HG02678 (cell line): ENCODE data around the gene RPS19.
"Not testable (repeated sequence)": the region's sequence is repeated elsewhere in the genome, so short reads cannot be mapped to it uniquely, and the experiment has no call there.

ENCODE experiments used
- ATAC-seq: cut with Tn5 transposase; IDR thresholded peaks from one replicate; pipeline ENCODE4 v1.9.1; 2021; ENCODE audit warnings: mild to moderate bottlenecking, moderate library complexity; ENCODE audit not compliant: unreplicated experiment

The RPS19 gene

DNA sequence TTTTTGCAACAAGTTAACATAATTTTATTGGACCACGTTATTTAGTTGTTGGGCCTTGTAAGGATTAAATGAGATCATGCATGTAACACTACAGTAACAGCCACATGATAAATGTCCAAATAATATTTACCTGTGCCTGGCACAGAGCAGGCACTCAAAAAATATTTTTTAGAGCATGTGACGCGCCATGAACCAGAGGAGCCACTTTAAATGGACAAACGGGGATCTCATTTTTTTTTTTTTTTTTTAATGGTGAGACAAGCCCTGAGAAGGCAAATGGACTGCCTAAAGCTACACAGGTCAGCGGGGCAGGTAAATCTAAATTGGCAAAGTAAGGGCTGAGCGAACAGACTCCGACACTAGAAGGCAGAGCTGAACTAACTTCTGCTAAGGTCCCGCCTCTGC, 840 bp upstream of the RPS19 start:
- no peak for ATAC-seq

DNA sequence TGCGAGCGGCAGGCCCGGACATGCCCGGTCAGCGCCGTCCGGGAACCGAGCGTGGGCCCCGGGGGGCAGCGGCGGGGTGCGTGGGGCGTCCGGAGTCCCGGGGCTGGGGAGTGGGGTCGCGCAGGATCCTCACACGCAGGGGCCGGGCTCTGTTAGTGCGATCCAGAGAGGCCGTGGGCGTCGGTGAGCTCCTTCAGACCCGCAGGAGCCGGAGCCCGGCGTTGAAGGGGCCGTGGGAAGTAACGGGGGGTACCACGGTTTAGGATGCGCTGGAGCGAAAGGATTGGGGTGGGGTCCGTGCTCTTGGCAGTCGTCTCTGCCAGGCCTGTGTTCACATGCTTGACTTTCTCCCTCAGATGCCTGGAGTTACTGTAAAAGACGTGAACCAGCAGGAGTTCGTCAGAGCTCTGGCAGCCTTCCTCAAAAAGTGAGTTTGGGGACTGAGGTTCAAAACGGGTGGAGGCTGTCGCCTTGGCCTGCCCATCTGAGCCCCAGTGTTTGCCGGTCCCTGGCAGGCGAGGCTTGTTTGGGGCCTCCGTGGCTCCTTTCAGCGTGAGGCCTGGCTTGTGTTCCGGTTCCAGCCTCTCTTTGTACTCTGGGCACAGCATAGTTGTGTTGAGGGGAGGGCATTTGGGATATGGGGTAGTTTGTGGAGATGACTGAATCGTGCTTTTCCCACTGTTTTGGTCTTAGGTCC, 512 bp downstream of the RPS19 start:
- ATAC-seq = no peak

DNA sequence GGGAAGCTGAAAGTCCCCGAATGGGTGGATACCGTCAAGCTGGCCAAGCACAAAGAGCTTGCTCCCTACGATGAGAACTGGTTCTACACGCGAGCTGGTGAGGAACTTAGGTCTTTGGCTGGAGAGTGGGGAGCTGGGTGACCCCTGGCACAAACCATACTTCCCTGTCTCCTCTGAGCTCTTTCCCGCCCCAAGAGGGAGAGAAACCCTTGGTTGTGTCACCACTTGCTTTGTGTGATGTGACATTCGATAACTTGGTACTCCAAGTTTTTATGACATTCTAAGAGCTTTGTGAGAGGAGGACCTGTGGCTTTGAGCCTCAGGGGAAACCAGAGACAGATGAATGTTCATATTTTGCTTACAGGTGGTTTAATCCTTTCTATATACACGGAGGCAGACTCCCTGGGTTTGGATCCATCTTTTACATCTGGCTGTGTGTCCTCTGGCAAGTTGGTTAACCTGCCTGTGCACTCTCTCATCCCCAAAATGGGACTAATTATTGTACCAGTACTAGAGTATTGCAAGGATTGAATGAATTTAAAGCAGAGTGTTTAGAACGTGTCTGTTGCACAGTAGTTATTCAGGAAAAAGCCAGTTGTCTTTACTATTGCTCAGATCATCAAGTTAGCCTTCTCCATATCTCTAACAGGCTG, 1.2 kb downstream of the RPS19 start:
- ATAC-seq = no peak

DNA sequence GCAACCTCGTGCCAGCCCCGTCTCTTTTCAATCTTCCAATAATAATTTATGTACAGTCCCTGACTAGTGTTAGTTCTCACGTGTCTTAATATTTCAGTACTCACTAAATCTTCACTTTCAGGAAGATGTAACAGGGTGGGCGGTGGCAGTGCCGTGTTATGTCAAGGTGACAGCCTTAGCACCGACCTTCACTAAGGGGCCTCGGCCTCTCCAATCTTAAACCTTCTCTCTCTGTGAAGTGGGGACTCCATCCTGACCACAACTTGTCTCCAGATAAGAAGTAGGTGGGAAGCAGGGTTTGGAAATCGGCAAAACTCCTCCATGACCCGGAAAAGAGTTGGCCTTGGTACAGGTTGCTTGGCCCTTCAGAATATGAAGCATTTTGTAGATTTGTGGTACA, 1.8 kb downstream of the RPS19 start:
- ATAC-seq = no peak

DNA sequence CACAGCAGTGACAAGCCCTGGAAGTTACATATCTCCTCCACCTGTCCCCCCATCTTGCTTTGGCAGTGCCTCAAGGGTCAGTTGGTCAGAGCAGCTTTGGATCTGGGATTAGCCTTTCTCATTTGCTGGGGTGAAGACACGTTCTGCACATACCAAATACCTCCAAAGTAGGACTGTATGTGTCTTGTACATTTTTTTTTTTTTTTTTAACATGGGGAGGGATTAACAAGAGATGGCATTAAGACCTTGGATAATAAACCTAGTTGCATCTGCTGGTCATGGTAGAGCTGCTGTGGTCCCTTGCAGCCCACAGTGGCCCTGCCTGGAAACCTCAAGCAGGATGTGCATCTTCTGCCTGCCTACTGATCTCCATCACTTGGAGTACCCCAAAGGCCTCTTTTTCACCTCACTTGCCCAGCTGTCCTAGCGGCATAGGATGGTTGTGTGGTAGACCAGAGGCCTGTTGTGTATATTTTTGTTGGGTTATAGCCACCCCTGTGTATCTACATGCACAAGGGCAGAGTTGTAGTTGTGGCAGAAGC, 2.5 kb downstream of the RPS19 start:
- ATAC-seq = no peak

DNA sequence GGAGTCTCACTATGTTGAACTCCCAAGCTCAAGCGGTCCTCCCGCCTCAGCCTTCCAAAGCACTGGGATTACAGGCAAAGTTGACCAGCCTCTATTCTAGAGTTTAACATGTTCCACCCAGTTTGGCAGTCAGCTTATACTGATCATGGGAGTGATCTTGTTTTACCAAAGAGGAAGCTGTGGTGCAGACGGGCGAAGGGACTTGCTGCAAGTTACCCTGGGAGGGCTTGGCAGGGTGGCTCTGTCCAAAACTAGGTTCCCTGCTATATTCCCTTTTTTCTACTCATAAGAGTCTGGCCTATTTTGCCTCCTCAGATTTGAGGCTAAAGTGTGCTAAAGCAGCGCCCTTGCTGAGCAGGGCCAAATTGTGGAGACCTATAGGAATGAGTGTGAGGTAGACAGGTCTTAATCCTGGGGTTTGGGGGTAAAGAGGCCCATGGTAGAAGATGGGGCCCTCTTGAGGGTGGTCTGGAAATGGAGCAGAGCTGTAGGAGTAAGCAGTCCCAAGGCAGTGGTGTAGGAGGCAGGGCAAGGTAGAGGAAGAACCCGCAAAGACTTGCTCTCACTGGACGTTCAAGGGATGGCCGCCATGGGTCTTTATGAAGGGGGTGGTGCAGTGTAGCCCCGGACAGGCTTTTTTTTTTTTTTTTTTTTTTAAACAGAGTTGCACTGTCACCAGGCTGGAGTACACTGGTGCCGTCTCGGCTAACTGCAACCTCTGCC, 3.3 kb downstream of the RPS19 start:
- no peak for ATAC-seq

DNA sequence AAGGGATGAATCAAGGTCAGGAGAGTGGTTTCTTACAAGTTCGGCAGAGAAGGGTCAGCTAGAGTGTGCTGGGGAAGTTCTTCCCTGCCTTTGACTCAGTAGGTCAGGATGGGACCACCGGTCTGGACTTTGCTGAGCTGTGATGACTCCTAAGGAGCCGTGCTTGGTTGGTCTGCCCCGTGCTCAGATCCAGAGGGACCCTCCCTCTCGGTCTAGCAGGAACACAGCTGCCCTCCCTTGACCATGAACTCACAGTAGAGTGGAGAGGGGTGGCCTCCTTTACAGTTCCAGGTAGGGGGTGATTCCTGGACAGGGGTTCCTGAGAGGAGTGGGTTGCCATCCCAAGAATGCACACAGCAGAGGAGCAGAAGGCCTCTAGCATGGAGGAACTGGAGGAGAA, 4.3 kb downstream of the RPS19 start:
- ATAC-seq = no peak

DNA sequence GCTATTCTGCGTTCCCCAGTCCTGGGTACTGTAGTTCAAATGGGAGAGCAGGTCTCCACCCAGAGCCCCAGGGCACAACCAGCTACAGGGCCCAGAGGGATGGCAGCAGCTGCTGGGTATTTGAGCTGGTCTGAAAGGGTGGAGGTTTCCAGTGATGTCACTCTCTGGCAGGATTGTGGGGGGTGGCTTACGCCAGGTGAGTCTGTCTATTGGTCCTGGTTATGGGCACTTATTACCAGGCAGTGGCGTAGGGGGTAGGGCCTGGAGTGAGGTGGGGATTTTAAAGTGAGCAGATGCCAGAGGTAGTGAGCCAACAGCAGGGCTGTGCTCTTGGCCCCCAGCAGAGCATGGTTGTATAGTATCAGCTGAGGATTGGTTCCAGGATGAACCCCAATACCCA, 6.2 kb downstream of the RPS19 start:
- no peak for ATAC-seq

DNA sequence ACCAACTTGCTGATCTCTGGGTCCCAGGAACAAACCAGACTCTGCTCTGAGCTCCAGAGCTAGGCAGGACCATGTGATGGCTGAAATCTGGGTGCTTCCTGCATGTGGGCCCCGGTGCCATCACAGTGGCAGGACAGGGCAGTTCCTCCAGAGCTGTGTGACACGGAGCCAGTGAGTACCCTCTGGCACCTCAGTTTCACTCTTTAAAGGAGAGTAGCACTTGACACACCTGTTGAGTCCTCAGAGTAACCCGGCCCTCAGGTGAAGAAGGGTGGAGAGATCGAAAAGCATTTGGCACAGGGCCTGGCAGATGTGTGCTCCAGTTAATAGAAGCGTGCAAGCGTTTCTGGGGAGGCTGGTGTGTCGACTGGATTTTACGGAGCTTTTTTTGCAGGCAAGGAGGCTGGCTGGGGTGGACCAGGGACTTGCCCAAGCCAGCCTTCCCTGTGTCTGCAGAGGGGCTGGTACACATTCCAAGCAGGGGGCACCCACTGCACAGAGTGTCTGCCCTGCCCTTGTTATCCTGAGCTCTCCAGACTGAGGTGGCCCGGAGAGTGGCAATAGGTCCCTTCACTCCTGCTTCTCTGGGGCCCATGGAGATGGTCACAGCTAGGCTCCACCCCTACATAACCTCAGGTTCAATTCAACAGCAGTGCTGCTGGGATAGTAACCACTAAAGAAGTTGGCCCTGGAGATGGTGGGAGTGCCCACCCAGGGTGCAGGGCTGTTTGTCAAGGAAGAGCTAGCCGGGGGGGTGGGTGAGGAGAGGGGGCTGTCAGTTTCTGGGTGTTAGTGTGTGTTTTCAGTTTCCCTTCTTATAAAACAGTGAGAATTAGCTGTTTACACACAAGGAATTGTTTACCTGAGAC, 8.3 kb downstream of the RPS19 start:
- ATAC-seq = no peak

DNA sequence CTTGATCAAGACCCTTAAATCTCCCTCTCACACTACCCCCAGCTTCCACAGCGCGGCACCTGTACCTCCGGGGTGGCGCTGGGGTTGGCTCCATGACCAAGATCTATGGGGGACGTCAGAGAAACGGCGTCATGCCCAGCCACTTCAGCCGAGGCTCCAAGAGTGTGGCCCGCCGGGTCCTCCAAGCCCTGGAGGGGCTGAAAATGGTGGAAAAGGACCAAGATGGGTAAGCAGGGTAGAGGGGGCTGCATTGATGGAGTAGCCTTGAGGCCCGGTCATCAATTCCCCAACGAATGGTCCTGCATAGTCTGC, 8.9 kb downstream of the RPS19 start:
- no peak for ATAC-seq

DNA sequence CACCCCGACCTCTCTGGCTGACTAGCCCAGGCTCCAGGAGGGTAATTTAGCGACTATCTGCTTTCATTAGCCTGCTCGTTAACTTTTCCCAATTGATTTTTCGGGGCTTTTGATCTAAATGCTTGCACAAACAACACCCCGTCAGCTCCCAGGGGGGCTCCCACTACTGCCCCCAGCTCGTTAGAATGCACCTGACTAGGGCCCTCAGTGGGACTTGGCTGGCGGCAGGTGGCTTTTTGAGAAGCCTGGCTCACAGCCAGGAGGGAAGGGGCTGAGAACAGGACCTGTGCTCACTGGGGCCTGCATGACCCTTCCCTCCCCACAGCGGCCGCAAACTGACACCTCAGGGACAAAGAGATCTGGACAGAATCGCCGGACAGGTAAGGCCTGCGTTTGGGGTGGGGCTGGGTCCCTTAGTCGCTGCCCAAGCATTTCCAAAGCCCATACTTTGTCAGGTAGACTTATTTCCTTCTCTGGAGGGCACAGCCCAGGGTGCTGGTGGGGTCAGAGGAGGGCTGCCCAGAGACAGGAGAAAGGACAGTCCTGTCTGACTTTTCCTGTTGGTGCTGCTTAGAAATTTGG, 9.4 kb downstream of the RPS19 start:
- no peak for ATAC-seq

DNA sequence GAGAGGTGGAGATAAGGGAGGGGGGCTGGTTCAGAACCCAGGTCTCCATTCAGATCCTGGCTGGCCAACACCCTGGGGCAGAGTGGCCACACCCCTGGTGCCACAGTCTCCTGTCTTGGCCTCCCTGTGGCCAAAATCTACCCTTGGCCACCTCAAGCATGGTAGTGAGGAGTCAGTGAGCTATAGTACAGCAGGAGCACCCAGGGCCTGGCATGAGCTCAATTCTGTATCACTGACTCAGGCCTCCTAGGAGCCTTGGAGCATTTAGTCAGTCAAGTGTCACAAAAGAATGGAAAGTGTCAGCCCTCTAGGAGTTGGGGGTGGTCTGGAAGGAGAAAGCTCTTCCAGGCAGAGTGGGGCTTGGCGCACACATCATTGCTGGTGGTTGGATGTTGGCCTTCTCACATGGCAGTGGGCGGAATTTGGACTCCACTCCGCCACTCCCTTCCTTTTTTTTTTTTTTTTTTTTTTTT, 10.4 kb downstream of the RPS19 start:
- ATAC-seq = no peak

DNA sequence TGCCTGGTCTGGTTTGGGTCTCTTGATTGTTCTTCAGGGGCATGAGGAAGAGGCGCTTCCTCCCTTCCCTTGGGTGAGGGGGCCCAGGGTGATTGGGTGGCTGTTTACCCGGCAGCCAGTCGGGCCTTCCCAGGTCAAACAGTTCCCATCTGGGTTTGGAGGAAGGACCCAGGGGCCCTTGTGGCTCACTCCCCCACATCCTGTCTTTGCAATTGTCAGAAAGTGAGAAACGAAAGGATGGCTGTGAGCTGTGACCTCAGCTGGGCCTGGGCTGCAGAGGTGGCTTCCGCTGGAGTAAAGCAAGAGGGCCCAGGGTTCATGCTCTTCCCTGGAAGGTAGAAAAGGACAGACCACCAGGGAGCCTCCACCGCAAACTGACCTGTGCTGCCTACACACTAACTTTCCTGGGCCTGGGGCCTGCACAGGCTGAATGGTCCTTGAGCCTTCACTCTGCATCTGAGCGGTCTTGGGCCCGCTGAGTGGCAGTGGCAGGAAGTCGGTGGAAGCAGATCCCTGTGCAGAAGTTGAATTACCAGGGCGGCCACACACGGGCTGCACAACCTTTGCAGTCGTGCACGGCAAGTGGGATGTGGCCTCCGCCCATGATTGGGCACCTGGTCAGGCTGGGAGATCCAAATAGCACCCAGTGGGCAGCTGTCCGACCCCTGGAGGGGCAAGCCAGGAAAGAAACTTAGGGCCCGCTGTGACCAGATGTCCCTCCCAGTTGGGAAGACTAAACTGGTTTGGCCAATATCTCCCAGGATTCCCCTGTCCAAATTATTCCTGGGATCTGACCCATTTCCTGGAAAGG, 11.7 kb downstream of the RPS19 start:
- ATAC-seq = peak; percentile 65

DNA sequence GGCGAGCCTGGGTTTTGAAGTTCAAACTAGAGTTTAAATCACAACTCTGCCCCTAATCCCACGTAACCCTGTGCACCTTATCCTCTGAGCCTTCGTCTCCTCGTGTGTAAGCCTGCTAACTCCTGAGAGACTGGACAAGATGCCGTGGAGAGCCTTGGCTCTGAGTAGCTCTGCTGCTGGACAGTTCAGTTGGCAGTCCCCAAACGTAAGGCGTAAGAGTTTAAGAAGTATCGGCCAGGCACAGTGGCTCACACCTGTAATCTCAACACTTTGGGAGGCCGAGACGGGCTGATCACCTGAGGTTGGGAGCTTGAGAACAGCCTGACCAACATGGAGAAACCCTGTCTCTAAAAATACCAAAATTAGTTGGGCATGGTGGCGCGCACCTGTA, 12.3 kb downstream of the RPS19 start:
- no peak for ATAC-seq

DNA sequence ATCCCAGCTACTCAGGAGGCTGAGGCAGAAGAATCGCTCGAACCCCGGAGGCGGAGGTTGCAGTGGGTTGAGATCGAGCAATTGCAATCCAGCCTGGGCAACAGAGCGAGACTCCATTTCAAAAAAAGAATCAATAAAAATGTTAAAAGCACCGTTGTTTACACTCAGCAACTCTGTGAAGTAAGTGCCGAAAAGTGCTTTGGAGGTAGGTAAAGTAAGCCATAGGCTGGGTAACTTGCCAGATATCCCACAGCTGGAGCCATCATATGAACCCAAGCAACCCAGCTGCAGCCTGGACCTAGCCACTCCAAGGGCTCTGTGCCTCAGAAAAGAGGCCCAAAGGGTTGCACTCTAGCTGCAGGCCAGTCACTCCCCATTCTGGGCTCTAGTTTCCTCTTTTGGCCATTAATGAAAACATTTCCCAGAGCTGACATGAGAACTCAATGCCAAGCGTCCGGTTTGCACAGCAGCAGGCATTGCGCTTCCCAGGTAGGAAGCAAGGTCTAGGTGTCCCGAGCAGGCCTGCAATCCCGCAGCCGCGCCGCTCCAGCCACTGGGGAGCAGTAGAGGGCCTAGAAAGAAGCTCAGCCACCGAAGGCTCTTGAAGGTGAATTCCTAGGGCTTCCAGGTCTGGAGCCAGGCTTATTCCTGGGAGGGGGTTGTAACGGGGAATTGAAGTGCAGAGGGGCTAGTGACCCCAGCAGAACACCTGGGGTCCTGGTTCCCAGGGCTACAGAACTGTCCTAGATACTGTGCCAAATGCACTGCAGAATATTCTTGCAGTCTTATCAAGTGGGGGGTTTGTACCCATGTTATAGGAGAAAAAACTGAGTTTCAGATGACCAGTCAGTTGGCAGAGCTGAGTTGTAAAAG, 13.0 kb downstream of the RPS19 start:
- no peak for ATAC-seq

DNA sequence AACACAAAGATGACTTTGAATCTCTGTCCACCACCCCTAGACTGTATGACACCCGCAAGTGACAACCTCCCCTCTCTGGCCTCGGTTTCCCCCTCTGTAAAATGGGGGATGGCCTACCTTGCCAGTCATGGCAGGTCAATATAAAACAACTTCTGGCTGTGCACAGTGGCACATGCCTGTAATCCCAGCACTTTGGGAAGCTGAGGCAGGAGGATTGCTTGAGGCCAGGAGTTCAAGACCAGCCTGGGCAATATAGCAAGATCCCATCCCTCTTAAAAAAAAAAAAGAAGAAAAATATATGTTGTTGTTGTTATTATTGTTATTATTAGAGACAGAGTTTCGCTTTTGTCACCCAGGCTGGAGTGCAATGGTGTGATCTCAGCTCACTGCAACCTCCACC, 15.9 kb downstream of the RPS19 start:
- ATAC-seq = not testable (repeated sequence)

DNA sequence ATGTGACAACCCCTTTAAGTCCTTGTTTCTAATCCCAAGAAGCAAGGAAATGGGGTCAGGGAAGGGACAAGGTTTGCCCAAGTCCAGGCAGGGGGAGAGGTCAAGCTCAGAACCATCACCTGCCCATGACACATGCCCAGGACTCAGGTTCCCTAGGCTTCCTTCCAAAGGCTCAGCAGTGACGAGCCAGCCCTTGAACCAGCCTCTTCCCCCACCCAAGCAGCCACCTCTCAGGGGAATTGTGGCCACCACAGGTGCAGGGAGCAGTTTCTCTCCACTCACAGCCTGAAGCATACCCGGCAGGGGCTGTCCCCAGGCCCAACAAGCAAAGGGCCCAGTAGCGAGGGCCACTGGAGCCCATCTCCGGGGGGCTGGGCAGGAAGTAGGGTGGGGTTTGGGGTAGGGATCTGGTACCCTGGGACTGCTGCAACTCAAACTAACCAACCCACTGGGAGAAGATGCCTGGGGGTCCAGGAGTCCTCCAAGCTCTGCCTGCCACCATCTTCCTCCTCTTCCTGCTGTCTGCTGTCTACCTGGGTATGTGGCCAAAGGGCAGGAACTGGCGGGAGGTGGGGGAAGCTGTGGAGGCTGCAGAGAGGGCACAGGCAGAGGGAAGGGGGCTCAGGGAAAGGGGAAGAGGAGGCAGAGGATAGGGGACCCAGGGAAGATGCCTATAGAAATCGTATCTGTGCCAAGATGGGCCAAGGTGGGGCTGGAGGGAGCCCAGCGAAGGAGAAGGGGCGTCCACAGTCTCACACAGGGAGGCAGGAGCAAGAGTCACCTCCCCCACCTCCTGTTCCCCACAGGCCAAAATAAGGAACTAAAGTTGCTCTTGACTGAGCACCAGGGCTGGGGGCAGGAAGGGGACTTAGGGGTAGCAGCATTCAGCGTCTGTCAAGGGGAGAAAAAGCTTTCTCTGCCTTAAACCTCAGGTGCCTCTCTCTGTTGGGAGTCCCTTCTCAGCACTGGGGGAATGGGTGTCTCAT, 17.1 kb downstream of the RPS19 start, which contains the start of gene CD79A:
Gene CD79A (plus strand): TSS at position 433 of the 986 bp plus-strand sequence. CDS start 26 bp downstream, at position 459.
- ATAC-seq = peak; percentile 74
